HG02943 (cell line): Measurements from ENCODE around the gene CARD16.
A peak's percentile ranks its signal among the peaks of the same experiment; 100 is the strongest.
"Not testable (repeated sequence)": the region's sequence is repeated elsewhere in the genome, so short reads cannot be mapped to it uniquely, and the experiment has no call there.

ENCODE experiments used
- ATAC-seq: cut with Tn5 transposase; IDR thresholded peaks from one replicate; pipeline ENCODE4 v1.9.1; 2021; ENCODE audit warnings: mild to moderate bottlenecking, low read depth, moderate library complexity; ENCODE audit not compliant: unreplicated experiment

The CARD16 gene

DNA sequence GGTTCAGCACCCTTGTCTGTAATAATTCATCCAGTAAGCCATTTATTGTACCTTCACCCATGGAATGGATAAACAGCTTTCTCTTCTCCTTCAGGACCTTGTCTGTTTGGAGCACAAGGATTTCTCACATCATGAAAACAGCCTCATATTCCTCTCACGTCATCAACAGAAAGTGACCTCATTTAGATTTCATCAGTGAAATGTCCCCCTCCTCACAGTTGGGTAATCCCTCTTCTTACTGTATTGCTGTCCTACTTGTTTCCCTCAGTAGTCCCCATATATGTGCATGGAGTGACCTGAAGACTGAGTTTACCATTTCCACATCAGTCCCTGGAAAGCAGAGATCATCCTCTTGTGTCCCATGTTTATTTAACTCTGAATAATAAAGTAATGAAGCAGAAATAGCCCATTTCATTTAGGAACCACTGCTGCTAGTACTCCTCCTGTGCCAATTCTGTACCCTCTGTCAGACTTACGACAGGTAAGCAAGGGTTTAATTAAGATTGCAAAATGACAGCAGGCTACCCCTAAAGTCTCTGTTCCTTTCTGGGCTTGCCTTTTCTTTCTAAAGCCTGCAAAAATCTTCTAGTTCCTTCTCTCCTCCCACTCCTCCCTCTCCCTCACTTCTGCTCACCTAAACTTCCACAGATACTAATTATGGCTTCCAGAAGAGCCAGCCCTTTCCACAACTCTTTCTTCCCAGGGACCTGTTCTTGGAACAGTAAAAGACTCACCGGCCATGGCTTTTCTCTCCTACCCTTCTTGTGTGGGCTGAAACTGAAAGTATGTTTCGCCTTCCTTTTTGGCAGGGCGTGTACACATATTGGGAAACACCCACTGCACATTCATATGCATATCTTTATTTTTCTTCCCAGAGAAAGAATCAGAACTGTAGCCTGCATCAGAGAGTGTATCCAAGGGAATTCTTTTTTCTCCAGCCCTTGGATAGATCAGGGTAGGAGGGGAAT, at the start of gene CARD16:
TSS of gene CARD16 (minus strand) at position 779 of the 968 bp plus-strand sequence. CDS start at position 741, 38 bp downstream.
- ATAC-seq: peak; percentile 98

DNA sequence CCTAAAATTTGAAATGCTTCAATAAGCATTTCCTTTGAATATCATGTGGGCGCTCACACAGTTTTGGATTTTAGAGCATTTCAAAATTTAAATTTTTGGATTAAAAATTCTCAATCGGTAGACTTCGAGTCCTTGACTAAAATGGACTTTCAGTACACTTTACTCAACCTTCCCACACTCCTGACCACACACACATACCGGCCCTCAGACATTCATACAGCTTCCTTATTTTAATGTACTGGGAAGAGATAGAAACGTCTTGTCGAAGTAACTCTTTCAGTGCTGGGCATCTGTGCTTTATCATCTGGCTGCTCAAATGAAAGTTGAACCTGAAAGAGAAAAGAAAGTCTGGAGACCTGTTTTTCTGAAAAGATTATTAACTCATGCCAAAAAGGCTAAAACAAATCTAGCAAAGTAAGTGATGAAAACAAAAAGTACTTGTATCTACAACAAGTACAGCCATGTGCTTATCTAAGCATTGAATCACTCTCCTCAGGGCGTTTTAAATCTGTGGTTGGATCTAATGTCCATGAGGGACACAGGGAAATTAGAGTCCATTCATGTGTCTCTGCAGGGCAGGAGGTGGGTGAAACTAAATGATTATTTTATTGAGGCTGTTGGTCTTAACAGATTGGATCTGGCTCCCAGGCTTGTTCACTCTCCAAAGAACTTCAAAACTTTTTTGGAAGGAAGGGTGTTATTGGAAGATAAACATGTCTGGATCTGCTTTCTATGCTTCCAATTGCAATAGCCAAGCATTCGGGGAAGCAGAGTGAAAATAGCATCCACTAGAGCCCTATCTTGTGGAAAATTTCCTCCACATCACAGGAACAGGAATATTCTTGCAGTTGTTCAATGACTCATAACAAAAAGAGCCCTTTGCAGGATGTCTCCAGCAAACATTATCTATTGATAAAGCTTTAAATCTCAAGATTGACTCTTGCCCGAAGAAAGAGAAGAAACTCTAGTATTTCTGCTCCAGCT, 47.4 kb upstream of the CARD16 start:
- ATAC-seq: no peak

DNA sequence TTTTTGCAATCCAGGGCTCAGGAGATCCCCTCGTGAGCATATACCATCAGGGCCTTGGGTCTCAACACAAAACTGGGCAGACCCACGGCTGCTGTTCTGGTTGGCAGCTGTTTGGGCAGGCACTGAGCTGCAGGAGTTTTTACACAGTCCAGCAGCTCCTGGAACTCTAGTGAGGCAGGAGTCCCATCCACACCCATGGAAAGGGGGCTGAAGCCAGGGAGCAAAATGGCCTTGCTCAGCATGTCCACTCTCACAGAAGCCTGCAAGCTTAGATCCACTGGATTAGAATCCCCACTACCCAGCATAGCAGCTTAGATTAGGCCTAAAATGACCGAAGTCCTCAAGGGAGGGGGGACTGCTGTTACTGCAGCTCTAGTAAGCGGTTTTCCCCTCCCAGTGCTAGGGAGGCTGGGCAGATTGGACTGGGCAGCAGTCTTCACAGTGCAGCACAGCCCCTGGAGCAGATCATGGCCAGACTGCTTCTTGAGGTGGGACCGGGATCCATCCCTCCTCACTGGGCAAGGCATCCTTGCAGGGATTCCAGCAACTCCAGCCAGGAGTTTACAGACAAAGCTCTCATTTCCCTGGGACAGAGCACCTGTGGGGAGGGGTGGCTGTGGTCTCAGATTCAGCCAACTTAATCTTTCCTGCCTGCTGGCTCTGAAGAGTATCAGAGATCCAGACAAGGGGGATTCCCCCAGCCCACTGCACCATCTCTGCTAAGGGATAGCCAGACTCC, 36.4 kb upstream of the CARD16 start:
- no peak for ATAC-seq

DNA sequence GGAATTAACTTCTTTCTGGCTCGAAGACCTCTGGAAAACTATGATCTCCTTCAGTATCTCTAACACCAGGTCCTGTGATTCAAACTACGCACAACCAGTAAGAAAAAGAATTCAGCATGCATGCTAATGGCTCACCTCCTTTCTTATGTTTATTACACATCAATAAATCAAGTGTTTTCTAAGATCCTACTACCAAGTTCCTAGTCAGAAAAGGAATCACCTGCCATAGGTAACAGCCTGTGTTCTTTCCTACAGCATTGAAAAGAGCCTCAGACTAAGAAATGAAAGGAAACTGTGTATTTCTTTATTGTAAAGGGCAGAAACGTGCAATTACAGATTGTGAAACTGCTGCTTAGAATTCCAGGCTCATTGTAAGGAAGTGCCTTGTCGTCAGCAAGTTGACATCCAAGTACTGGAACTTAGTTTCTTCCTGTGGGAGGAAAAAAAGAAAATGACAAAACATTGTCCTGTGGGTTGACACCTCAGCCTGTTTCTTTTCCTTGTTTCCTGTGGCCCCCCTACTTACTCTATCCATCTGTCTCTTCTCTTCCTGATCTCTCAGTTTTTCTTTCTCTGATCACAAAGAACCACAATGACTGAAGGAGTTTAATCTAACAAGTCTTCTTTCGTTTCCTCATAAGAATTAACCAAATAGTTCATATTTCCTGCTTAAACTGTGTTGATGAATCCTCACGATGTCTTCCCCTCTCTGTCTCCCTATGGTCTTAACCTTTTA, 35.2 kb upstream of the CARD16 start:
- not testable (repeated sequence) for ATAC-seq

DNA sequence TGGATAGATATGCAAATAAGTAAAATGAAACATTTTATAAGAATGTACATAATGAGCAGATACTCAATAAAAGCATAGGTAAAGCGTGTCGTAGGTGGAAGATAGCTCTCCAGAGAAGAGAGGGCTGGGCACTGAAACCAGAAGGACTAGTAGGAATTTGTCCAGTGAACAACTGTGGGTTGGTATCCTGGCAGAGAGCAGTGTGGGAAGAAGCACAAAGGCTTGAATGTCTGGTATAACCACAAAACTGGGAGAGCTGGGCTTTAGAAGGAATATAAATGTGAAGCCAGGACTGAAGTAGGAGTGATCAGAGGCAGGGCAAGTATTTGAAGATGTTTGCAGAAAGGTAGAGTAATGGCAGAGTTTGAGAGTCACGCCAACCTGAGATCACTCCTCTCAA, 33.1 kb upstream of the CARD16 start:
- no peak for ATAC-seq

DNA sequence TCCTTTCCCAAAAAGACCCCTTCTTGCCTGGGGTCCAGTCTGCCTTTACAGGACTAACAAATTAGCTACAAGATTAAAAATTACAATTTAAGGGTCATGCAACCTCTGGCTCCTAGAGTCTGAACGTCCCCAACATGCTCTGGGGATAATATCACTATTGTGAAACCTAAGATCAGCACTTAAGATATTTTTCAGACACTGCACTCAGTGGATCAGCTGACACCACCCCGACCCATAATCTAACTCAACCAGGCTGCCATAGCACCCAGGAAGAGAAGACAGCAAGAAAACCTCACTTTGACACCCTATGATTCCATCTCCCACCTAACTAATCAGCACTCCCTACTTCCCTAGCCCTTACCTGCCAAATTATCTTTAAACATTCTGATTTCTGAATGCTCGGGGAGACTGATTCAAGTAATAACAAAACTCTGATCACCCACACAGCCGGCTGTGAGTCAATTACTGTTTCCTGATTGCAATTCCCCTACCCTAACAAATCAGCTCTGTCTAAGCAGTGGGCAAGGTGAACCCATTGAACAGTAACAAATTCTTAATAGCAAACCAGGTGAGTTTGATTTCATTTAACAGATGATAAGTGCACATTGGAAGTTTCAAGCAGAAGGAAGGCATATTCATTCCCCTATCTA, 32.1 kb upstream of the CARD16 start:
- ATAC-seq: not testable (repeated sequence)

DNA sequence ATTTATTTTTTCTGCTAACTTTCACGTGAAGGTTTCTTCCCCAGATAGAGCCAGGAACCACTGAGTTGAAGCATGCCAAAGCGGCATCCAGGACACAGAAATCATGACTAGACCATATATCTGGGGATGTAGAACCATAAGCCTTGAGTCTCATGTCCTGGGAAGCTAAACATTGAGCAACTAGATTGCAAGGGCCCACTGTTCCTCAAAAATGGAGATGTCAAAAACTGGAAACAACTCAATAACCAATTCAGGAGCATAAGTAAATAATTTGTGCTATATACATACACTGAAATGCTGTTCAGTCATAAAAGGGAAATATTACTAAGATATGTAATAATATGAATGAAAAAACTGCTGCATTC, 29.0 kb upstream of the CARD16 start:
- ATAC-seq: no peak

DNA sequence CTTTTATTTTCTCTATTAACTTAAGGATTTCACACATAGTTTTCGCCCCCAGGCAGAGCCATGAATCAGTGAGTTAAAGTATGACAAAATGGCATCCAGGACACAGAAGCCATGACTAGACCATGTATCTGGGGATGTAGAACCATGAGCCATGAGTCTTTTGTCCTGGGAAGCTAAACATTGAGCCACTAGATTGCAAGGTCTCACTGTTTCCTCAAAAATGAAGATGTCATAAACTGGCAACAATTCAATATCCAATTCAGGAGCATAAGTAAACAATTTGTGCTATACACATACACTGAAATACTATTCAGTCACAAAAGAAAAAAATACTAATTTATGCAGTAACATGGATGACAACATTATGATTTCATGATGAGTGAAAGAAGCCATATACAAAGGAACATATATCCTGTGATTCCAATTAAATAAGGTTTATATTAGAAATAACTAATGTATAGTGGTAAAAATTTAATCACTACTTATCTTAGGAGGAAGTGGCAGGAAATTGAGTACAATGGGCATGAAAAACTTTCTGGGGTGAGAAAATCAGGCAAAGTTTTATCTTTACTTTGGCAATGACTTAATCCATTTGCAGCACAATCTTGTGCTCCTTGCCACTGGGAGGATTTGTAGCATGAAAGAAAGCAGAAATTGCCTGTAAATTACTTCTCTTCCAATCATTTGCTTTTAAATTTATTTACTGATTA, 28.5 kb upstream of the CARD16 start:
- ATAC-seq: no peak

DNA sequence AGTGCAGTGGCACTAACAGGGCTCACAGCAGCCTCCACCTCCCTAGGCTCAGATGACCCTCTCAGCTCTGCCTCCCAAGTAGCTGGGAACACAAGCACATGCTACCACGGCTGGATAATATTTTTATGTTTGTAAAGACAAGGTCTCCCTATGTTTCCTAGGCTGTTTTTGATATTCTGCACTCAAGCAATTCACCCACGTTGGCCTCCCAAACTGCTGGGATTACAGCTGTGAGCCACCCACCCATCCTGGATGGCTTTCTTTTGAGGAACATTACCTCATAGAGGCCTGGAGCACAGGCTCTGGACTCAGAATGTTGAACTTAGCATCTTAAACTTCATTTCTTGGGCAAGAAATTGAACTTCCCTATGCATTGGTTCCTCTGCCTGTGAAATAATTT, 26.9 kb upstream of the CARD16 start:
- ATAC-seq: not testable (repeated sequence)

DNA sequence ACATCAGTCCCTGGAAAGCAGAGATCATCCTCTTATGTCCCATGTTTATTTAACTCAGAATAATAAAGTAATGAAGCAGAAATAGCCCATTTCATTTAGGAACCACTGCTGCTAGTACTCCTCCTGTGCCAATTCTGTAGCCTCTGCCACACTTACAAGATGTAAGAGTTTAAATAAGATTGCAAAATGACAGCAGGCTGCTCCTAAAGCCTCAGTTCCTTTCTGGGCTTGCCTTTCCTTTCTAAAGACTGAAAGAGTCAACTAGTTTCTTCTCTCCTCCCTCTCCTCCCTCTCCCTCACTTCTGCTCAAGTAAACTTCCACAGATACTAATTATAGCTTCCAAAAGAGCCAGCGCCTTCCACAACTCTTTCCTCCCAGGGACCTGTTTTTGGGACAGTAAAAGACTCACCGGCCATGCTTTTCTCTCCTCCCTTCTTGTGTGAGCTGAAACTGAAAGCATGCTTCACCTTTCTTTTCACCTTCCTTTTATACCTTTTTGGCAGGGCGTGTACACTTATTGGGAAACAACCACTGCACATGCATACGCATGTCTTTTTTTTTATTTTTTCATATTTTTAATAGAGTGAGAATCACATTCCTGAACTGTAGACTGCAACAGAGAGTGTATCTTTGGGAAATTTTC, 26.1 kb upstream of the CARD16 start:
- ATAC-seq: no peak

DNA sequence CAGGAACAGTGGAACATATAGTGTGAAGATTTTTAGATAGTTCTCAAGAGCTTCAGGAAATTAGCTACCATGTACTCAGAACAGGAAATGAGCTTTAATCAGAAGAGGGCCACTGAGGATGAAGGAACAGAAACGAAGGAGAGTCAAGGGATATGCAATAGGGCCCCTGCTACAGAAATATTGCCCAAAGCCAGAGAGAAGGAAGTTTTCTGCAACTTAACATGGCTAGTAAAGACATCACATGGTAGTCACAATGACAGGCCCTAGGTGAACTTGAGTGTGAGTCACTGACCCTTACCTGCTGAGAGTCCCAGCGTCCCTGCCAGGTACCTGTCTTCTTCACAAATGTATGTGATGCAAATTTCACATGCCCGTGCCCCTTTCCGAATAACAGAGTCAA, 25.2 kb upstream of the CARD16 start:
- ATAC-seq: no peak

DNA sequence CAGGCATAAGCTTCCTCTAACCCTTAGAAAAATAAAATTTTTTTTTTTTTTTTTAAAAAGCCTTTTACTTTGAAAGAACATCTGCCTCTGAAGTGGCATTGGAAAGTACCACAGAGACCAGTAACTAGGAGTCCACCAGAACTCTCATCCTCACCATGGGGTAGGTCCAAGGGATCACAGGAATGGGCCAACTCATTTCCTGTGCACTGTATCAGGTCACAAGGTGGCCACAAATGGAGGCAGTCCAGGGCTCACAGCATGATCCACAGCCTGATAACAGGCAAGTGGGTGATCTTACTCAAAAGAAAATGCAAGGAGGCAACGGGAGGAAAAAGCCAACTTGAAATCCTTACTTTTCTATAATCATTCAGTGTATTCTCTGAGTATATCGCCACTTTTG, 24.6 kb upstream of the CARD16 start:
- ATAC-seq: not testable (repeated sequence)

DNA sequence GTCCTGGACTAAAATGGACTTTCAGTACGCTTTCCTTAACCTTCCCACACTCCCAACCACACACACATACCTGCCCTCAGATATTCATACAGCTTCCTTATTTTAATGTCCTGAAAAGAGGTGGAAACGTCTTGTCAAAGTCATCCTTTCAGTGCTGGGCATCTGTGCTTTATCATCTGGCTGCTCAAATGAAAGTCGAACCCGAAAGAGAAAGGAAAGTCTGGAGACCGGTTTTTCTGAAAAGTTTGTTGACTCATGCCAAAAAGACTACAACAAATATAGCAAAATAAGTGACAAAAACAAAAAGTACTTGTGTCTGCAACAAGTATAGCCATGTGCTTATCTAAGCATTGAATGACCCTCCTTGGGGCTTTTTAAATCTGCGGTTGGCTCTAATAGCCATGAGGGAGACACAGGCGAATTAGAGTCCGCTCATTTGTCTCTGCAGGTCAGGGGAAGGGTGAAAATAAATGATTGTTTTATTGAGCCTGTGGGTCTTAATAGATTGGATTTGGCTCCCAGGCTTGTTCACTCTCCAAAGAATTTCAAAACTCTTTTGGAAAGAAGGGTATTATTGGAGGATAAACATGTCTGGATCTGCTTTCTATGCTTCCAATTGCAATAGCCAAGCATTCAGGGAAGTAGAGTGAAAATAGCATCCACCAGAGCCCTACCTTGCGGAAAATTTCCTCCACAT, 18.3 kb upstream of the CARD16 start:
- ATAC-seq: not testable (repeated sequence)

DNA sequence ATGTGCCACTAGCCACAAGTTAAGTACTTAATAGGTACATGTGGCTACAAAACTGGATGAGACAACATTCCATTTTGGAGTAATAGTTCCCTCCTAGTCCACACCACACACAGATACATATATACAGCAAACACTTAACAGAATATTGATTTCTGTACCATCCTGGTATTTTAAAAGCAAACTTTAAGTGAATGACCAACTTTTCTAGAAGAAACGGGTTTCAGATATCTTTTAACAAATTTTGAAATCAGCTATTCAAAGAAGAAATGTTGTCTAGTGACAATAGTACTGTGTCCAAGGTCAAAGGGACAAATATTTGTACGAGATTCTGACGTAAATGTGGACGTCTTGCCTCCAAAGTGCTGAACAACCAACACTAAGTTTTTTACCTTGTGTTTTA, 12.3 kb upstream of the CARD16 start:
- no peak for ATAC-seq

DNA sequence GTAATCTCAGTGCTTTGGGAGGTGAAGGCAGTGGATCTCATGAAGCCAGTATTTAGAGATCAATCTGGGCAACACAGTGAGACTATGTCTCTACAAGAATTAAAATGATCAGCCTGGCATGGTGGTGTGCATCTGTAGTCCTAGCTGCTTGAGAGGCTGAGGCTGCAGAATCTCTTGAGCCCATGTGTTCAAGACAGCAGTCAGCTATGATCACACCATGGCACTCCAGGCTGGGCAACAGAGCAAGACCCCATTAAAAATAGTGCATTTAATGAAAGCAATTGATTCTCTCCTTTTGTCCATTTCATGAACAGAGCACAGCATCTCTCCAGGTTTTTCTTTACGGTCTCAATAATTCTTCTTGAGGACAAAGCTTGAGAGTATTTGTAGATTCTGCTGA, 11.3 kb upstream of the CARD16 start:
- no peak for ATAC-seq

DNA sequence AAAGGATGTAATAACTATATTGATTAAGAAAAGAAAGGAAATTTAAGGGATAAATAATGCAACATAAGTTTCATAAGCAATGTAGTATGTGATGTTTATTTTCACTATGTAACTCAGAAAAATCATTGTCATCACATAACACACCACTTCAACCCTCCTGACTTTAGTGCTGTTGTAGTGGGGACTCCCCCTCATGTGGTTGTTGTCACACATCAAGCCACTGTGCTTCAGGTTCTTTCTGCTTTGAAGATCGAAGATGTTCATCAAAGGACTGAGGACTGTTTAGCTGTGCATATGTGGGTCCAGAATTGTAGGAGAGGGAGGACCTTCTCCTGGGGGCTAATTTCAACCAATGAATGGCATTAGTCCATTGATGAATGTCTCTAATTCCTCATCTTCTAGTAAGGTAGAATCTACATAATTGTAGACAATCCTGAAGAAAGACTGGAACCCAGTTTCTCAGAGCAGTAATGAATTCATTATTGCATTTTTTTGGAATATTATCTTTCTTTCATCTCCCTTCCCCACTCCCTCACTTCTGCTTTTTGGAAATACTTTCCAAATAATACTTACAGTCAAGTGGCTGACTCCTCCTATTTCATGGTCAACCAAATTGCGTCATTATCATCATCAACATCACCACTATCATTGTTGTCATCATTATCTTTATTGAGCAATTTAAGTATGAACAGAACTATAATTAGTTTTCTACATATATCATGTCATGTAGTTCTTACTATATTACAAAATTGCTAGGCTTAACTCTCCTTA, 9.8 kb upstream of the CARD16 start:
- no peak for ATAC-seq

DNA sequence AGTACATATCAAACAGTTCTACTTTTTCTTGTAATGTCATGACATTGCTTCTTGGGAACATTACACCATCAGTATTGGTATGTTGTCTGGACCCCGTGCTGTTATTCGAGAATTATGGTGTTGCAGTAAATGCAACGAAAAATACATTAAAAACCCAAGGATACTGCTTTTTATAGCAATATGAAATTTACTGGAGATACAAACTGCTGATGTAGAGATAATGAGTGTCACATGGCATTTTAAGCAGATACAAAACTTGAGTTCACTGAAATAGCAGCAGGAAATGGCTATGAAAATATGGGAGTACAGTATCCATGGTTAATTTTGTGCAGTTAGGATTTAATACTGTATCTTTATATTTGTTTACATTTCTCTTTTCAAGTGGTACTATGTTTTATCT, 7.4 kb upstream of the CARD16 start:
- ATAC-seq: no peak
